Activated CD4-positive, alpha-beta T cell treated with anti-CD3 and anti-CD28 coated beads, Interleukin-2, amount 10 ng/mL, durations not matched to agents 7 days and 5 days (primary cell): ENCODE results near the gene XPR1. TPM values are rescaled to one million over a fixed set of nuclear protein-coding genes. Genes with fewer than 3 reads are reported as not detected.
"Not testable (repeated sequence)": the region's sequence is repeated elsewhere in the genome, so short reads cannot be mapped to it uniquely, and the experiment has no call there.

Source experiments
- CTCF ChIA-PET: fragments of 350-600 bp; sonication (Branson Sonifier 250); formaldehyde crosslinking; loops from one replicate; lab custom pipeline; 2021; ENCODE audit warnings: antibody characterized with exemption; lab: Charles Lee
- POLR2A ChIA-PET: fragments of 350-600 bp; sonication (Branson Sonifier 250); formaldehyde crosslinking; loops from one replicate; lab custom pipeline; 2021; ENCODE audit warnings: antibody characterized with exemption; lab: Charles Lee
- DNase-seq: peaks from one replicate; pipeline ENCODE4 v3.0.0-alpha.2; 2020
- H3K27ac Mint-ChIP-seq: one replicate; pipeline ENCODE4 v1.8.0; 2021; ENCODE audit warnings: mild to moderate bottlenecking, moderate library complexity, mixed read lengths
- H3K27me3 Mint-ChIP-seq: one replicate; pipeline ENCODE4 v1.8.0; 2021; ENCODE audit warnings: mixed read lengths
- H3K36me3 Mint-ChIP-seq: one replicate; pipeline ENCODE4 v1.8.0; 2021; ENCODE audit warnings: low read depth, mixed read lengths
- H3K4me1 Mint-ChIP-seq: one replicate; pipeline ENCODE4 v1.8.0; 2021; ENCODE audit warnings: mixed read lengths
- H3K4me3 Mint-ChIP-seq: one replicate; pipeline ENCODE4 v1.8.0; 2021; ENCODE audit warnings: mild to moderate bottlenecking, moderate library complexity, mixed read lengths
- H3K9me3 Mint-ChIP-seq: one replicate; pipeline ENCODE4 v1.8.0; 2021; ENCODE audit warnings: mixed read lengths
- total RNA-seq, 2 experiments: library from RNA; stranded (reverse); gene quantifications; one replicate each; pipeline ENCODE4 v1.2.3, GENCODE V29; 2021

XPR1 gene
- total RNA-seq, 2 experiments from 2014 or later, result 18.0 to 20.5 TPM

DNA sequence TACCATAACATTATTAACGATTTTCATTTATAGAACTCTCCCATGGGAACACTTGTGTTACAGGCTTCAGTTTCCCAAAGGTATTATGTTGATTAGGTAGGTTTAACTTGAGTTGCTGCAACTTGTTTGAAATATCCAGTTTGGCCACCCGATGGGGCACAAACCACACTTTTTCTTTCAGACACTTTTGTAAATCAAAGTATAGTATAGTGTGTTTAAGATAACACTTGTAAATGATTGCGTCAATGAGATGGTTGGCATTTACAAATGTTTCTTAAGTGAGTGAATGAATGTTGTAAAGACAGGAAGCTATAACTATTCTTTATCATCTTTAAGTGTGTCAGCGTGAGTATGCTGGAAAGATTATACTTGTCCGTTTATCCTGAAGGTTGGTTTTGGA is 4.3 kb downstream of the XPR1 start:
- no peaks in the 10 kb centered on the region for H3K27me3 Mint-ChIP-seq
- H3K9me3 Mint-ChIP-seq, result no peaks in the 10 kb centered on the region
- H3K4me3 Mint-ChIP-seq, result no peak overlapping the region
- H3K4me1 Mint-ChIP-seq, result peaks cover 7% of the 10 kb centered on the region
- no peak overlapping the region for H3K27ac Mint-ChIP-seq
- no peak for DNase-seq
- H3K36me3 Mint-ChIP-seq, result peaks cover 2% of the 10 kb centered on the region
- ChIA-PET CTCF (no interaction called here), POLR2A (no interaction called here)

DNA sequence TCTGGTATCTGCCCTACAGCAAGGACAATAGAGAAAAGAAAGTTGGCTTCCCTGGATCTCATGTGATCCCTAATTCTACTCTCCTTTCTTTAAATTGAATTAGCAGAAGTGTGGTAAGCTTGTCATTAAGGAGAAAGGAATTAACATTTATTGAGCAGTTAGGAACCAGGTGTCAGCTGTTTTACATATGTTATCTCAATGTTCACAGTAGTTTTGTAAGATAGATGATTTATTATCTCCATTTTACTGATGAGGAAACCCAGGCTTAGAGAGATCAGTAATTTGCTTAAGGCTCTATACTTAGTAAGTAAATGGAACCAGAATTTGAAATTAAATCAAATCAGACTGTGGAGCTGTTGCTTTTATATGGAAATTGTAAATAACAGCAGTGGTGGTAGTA is 8.0 kb downstream of the XPR1 start:
- ChIA-PET POLR2A (no interaction called here), CTCF (no interaction called here)
- Mint-ChIP-seq H3K4me3 (no peak overlapping the region), H3K9me3 (no peaks in the 10 kb centered on the region), H3K4me1 (peaks cover 1% of the 10 kb centered on the region), H3K27ac (no peak overlapping the region), H3K36me3 (peaks cover 5% of the 10 kb centered on the region), H3K27me3 (no peaks in the 10 kb centered on the region)
- no peak for DNase-seq

DNA sequence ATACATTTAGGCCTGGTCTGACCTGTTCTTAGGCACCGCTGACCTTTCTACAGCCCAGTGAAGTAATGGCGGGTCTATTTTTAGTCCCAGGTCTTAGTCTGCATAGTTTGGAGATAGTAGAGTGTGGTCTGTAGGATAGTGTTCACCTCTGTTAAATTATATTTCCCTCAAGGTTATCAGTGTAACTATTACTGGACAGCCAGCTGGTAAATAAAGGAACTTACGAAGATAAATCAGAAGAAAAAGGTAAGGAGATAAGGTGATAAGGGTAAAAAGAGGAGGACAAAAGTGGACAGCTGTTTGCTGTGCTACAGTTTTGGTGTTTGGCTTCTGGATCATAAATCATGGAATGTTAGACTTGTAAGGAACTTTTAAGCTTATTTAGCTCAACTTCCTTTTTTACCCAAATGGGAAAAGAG is 8.7 kb downstream of the XPR1 start:
- Mint-ChIP-seq H3K27ac (no peak overlapping the region), H3K4me3 (no peak overlapping the region), H3K27me3 (no peaks in the 10 kb centered on the region), H3K4me1 (peaks cover 1% of the 10 kb centered on the region), H3K9me3 (no peaks in the 10 kb centered on the region), H3K36me3 (peaks cover 5% of the 10 kb centered on the region)
- POLR2A ChIA-PET, result no interaction called here
- CTCF ChIA-PET, result interaction anchor here (0.7 kb wide), 1 partner anchor 10 kb away, joined by 3 read pairs; no protein-coding TSS in a partner anchor
- no peak for DNase-seq

DNA sequence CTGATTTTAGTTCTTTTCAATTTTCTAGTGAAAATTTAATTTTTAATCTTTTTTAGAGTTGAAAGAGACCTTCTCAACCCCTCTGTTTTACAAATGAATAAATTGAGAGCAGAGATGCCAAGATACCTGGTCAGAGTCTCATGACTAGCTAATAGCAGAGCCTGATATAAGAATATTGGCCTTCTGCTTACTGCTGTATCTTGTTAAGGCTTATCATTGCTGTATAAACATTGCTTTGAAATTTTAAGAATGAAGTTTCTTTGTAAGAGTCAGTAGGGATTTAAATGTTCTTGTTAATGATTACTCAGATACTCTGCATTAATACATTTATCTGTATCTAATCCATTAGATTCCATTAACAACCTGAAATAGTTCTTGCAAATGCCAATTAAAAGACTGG is 9.8 kb downstream of the XPR1 start:
- ChIA-PET CTCF (no interaction called here), POLR2A (no interaction called here)
- Mint-ChIP-seq H3K36me3 (peaks cover 3% of the 10 kb centered on the region), H3K27ac (no peak overlapping the region), H3K9me3 (no peaks in the 10 kb centered on the region), H3K27me3 (no peaks in the 10 kb centered on the region), H3K4me3 (no peak overlapping the region), H3K4me1 (peaks cover 2% of the 10 kb centered on the region)
- no peak for DNase-seq

DNA sequence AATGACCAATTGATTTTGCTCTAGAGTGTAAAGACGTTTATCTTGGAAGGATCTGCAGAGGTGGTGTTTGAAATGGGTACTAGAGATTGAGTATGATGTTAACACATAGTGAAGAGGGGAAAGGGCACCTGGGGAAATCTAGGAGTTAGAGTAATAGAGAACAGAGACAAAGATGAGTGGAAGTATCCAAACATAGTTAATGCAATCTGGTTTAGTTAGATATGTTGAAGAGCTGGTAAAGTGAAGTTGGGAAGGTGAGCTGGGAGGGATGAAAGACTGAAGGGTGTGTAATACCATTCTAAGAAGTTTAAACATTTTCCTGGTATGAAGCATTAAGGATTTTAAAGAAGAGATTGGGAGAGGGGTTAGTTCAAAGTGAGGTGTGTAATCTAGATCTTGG is 11.0 kb downstream of the XPR1 start:
- CTCF ChIA-PET, result no interaction called here
- Mint-ChIP-seq H3K4me3 (no peak overlapping the region), H3K4me1 (peaks cover 2% of the 10 kb centered on the region), H3K9me3 (no peaks in the 10 kb centered on the region), H3K27me3 (no peaks in the 10 kb centered on the region), H3K36me3 (peaks cover 3% of the 10 kb centered on the region), H3K27ac (no peak overlapping the region)
- POLR2A ChIA-PET, result no interaction called here
- DNase-seq, result no peak

DNA sequence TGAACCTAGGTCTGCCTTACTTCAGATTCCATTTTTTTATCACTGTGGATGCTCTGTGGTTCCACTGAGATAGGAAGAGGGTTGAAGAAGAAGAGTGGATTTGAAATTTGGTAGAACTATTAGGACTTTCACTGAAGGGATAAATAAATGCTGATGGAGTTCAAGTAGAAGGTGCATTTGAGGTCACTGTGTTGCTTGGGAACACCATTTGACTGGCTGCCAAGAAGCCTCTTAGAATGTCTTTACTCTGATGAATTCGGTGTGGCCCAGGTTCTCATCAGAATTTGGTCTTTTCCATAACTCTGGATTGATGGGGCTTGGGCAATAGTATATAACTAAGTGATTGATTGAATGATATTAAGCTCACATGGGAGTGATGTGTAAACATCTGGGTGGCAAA is 11.9 kb downstream of the XPR1 start:
- no peaks in the 10 kb centered on the region for H3K9me3 Mint-ChIP-seq
- peaks cover 3% of the 10 kb centered on the region for H3K36me3 Mint-ChIP-seq
- peaks cover 2% of the 10 kb centered on the region for H3K4me1 Mint-ChIP-seq
- ChIA-PET CTCF (no interaction called here), POLR2A (interaction anchor here (0.6 kb wide), 1 partner anchor 379 kb away, joined by 3 read pairs; no protein-coding TSS in a partner anchor)
- H3K27ac Mint-ChIP-seq, result no peak overlapping the region
- no peaks in the 10 kb centered on the region for H3K27me3 Mint-ChIP-seq
- no peak for DNase-seq
- H3K4me3 Mint-ChIP-seq, result no peak overlapping the region

DNA sequence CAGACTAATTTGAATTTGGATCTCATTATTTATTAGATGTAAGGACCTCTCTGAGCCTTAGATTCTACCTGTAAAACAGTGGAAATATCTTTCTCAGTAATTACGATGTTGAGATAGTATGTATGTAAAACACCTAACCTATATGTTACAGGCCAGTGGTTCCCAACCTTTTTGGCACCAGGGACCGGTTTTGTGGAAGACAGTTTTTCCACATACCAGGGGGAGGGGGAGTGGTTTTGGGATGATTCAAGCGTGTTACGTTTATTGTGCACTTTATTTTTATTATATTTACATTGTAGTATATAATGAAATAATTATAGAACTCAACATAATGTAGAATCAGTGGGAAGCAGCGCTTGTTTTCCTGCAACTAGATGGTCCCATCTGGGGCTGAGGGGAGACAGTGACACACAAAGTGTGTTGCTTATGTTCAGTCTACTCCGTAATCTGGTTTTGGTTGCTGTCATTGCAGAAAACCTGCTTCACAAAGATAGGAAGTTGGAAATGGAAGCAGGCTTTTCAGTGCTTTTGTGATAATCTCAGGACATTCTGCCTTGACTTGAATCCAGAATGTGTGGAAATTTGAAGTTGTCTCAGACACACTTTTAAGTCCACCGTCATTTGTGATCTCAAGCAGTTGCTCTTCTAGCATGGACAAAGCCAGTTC is 12.8 kb downstream of the XPR1 start:
- peaks cover 5% of the 10 kb centered on the region for H3K4me1 Mint-ChIP-seq
- H3K27ac Mint-ChIP-seq, result no peak overlapping the region
- H3K9me3 Mint-ChIP-seq, result no peaks in the 10 kb centered on the region
- DNase-seq, result no peak
- POLR2A ChIA-PET, result no interaction called here
- CTCF ChIA-PET, result no interaction called here
- peaks cover 6% of the 10 kb centered on the region for H3K36me3 Mint-ChIP-seq
- H3K4me3 Mint-ChIP-seq, result no peak overlapping the region
- no peaks in the 10 kb centered on the region for H3K27me3 Mint-ChIP-seq

DNA sequence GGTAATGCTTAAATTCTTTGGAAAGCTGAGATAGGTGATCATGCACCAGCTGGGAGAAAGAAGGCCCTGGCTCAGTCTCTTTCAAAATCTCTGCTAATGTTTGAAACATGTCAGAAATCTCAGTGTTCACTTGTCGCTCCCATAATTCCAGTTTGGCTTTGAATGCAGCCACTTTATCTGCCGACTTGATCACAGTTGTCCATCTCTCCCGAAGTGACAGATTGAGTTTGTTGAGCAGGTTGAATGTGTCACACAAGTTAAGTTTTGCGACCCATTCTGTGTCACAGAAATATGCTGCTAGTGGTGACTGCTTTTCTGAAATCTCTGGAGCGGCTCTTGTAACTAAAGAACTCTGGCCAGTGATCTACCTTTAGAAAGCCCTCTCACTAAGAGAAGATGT is 13.4 kb downstream of the XPR1 start:
- H3K4me1 Mint-ChIP-seq, H3K4me3 Mint-ChIP-seq, CTCF ChIA-PET, POLR2A ChIA-PET, DNase-seq, H3K27me3 Mint-ChIP-seq, H3K36me3 Mint-ChIP-seq, H3K27ac Mint-ChIP-seq, H3K9me3 Mint-ChIP-seq: not testable (repeated sequence)

DNA sequence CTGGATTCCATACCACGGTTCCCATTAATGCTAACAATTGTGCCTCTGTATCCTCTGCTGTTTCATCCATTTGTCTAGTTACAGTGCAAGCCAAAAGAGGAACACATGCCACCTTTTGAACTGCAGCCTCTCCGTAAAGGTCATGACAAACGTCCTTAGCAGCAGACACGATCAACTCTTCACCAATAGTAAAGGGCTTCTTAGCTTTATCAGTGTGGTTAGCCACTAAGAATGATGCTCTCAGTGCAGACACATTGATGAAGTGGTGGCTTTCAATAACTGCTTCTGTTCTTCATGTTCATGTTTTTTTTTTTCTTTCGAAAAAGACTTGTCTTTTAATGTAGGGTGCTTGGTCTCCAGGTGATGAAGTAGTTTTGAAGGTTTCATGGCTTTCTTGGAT is 14.3 kb downstream of the XPR1 start:
- no peak for DNase-seq
- POLR2A ChIA-PET, result interaction anchor here (0.6 kb wide), 1 partner anchor 37 kb away, joined by 3 read pairs; no protein-coding TSS in a partner anchor

DNA sequence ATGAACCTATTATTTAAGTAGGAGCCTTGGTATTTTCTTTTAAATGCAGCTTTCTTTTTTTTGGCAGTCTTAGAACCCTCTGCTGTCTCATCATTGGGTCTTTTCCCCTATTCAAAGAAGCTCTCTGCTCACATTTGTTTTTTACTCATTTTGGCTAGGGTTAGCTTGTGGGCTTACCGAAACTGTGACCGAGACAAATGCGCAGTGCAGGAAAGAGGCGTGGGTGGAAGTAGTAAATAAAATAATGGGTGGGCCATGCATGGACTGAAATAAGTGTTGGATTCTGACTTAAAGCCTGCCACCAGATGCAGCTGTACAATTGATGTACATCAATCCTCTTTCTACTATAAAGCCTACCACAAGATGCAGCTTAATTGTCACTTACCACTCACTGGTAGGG is 14.7 kb downstream of the XPR1 start:
- POLR2A ChIA-PET, result interaction anchor here (0.7 kb wide), 1 partner anchor 338 kb away, joined by 3 read pairs; no protein-coding TSS in a partner anchor
- H3K4me1 Mint-ChIP-seq, result peaks cover 5% of the 10 kb centered on the region
- CTCF ChIA-PET, result interaction anchor here (1.1 kb wide), 1 partner anchor 16 kb away, joined by 5 read pairs; no protein-coding TSS in a partner anchor
- H3K9me3 Mint-ChIP-seq, result no peaks in the 10 kb centered on the region
- no peak overlapping the region for H3K4me3 Mint-ChIP-seq
- H3K27me3 Mint-ChIP-seq, result no peaks in the 10 kb centered on the region
- DNase-seq, result no peak
- peaks cover 6% of the 10 kb centered on the region for H3K36me3 Mint-ChIP-seq
- H3K27ac Mint-ChIP-seq, result no peak overlapping the region

More for the DNA sequence above, 14.3 kb downstream of the XPR1 start:
- no peak overlapping the region for H3K27ac Mint-ChIP-seq
- H3K4me1 Mint-ChIP-seq, result peaks cover 5% of the 10 kb centered on the region
- H3K9me3 Mint-ChIP-seq, result no peaks in the 10 kb centered on the region
- no peaks in the 10 kb centered on the region for H3K27me3 Mint-ChIP-seq
- no peak overlapping the region for H3K4me3 Mint-ChIP-seq
- CTCF ChIA-PET, result interaction anchor here (1.1 kb wide), 1 partner anchor 15 kb away, joined by 5 read pairs; no protein-coding TSS in a partner anchor
- peaks cover 6% of the 10 kb centered on the region for H3K36me3 Mint-ChIP-seq

DNA sequence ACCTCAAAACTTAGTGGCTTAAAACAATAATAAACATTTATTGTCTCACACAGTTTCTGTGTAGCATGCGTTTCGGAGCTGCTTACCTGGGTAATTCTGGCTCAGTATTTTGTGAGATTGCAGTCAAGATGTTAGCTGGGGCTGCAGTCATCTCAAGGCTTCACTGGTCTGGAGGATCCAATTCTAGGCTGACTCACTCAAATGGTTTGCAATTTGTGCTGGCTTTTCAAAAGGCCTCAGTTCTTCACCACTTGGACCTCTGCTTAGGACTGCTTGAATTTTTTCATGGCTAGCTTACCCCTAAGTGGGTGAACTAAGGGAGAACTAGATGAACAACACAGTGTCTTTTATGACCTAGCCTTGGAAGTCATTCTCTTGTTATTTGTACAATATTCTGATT is 21.0 kb downstream of the XPR1 start:
- DNase-seq, result no peak
- H3K27me3 Mint-ChIP-seq, result no peaks in the 10 kb centered on the region
- CTCF ChIA-PET, result no interaction called here
- POLR2A ChIA-PET, result no interaction called here
- no peak overlapping the region for H3K27ac Mint-ChIP-seq
- no peak overlapping the region for H3K4me3 Mint-ChIP-seq
- H3K4me1 Mint-ChIP-seq, result peaks cover 3% of the 10 kb centered on the region
- H3K36me3 Mint-ChIP-seq, result peaks cover 14% of the 10 kb centered on the region
- peaks cover 12% of the 10 kb centered on the region for H3K9me3 Mint-ChIP-seq

DNA sequence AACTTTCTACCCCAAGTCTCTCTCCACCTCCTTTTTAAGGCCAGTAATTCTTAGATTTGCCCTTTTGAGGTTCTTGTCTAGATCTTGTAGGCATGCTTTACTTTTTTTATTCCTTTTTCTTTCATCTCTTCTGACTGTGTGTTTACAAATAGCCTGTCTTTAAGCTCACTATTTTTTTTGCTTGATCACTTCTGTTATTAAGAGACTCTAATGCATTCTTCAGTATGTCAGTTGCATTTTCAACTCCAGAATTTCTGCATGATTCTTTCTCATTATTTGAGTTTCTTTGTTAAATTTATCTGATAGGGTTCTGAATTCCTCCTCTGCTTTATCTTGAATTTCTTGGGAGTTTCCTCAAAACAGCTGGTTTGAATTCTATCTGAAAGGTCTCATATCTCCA is 30.9 kb downstream of the XPR1 start:
- no peaks in the 10 kb centered on the region for H3K27me3 Mint-ChIP-seq
- CTCF ChIA-PET, result no interaction called here
- peaks cover 51% of the 10 kb centered on the region for H3K9me3 Mint-ChIP-seq
- H3K36me3 Mint-ChIP-seq, result peaks cover 62% of the 10 kb centered on the region
- H3K4me3 Mint-ChIP-seq, result no peak overlapping the region
- no peak for DNase-seq
- POLR2A ChIA-PET, result no interaction called here
- no peak overlapping the region for H3K27ac Mint-ChIP-seq
- H3K4me1 Mint-ChIP-seq, result no peaks in the 10 kb centered on the region

DNA sequence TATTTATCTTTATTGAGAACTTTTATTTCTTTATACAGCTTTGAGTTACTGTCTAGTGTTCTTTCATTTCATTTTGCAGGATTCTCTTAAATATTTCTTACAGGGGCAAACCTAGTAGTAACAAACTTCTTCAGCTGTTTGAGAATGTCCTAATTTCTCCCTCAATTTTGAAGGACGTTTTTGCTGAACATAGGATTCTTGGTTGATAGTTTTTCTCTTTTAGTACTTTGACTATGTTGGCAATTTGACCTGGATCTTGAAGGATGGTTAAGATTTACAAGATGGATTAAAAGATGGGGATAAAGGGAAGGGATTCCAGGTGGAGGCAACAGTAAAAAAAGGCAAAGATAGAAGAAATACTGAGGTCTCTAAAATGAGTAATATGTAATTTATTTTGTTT is 38.9 kb downstream of the XPR1 start:
- ChIA-PET CTCF (no interaction called here), POLR2A (no interaction called here)
- H3K9me3 Mint-ChIP-seq, result peaks cover 31% of the 10 kb centered on the region
- no peak overlapping the region for H3K4me3 Mint-ChIP-seq
- DNase-seq, result no peak
- no peaks in the 10 kb centered on the region for H3K27me3 Mint-ChIP-seq
- H3K27ac Mint-ChIP-seq, result no peak overlapping the region
- H3K36me3 Mint-ChIP-seq, result peaks cover 40% of the 10 kb centered on the region
- peaks cover 9% of the 10 kb centered on the region for H3K4me1 Mint-ChIP-seq

DNA sequence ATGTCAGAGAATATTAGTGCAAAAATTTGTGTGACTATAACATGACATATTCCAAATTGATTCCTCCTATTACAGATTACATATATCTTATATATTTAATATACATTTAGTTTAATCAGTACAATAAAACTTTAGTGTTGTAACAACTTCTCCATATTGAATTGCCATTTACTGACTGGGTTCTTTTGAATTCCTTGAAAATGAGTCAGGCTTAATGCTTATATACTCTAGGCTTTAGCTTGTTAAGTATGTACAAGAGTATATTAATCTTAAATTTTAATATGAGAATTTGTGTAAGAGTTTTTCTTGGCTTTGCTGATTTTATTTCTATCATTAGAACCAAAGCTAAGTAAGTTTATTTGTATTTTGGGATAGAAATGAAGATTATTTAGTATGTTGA is 40.3 kb downstream of the XPR1 start:
- H3K9me3 Mint-ChIP-seq, result peaks cover 28% of the 10 kb centered on the region
- ChIA-PET CTCF (no interaction called here), POLR2A (no interaction called here)
- no peak overlapping the region for H3K27ac Mint-ChIP-seq
- no peaks in the 10 kb centered on the region for H3K27me3 Mint-ChIP-seq
- DNase-seq, result no peak
- peaks cover 34% of the 10 kb centered on the region for H3K36me3 Mint-ChIP-seq
- peaks cover 9% of the 10 kb centered on the region for H3K4me1 Mint-ChIP-seq
- H3K4me3 Mint-ChIP-seq, result no peak overlapping the region
